Right ventricle myocardium superior (tissue), 1 donor: Measurements from ENCODE around the gene LHPP. TPM values are rescaled to one million over a fixed set of nuclear protein-coding genes. Genes with fewer than 3 reads are reported as not detected.
A peak's percentile ranks its signal among the peaks of the same experiment; 100 is the strongest.

ENCODE experiments used
- ATAC-seq: fragments of 200-7000 bp; cut with Tn5 transposase; one replicate; pipeline ENCODE4 v1.9.1; 2020; ENCODE audit warnings: mild to moderate bottlenecking; ENCODE audit not compliant: poor library complexity
- DNase-seq: peaks from one replicate; pipeline ENCODE4 v3.0.0-alpha.2; 2020
- intact Hi-C: fragments of 100-400 bp; cut with DNase I; formaldehyde crosslinking; loops from one replicate; pipeline ENCODE4 v1.11.2; 2022
- total RNA-seq: library from RNA; stranded (reverse); fragmentation: NEBNext Ultra II Directional; extraction: Animal tissue kit (Norgen Biotek cat#: 25700); gene quantifications from one replicate; pipeline ENCODE4 v1.2.1, GENCODE V29; 2021
- donor health status: DM: no; HTN: yes; CAD: no; lungs with severe emphysema.

Gene LHPP
- total RNA-seq, 1 donor from 2014 or later = 7.4 TPM

- no peak for ATAC-seq
- intact Hi-C loops = no loop called here
- no peak for DNase-seq
These were observed 29.5 kb downstream of the LHPP start for GRCh38 chr10:124491105-124491504.

DNA sequence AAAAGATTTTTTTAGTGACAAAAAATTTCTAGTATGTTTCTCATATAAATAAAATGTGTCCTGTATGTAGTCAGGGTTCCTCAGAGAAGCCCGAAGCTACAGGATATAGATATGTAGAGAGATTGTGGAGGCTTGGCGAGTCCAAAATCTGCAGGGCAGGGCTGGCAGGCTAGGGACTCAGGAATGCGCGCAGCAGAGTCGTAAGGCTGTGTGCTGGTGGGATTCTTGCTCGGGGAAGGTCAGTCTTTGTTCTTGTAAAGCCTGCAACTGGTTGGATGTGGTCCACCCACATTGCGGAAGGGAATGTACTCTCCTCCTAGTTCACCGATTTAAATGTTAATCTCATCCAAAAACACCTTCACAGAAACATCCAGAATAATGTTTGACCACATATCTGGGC lies 30.6 kb downstream of the LHPP start:
- ATAC-seq (no peak), DNase-seq (no peak)
- intact Hi-C loops = no loop called here

DNA sequence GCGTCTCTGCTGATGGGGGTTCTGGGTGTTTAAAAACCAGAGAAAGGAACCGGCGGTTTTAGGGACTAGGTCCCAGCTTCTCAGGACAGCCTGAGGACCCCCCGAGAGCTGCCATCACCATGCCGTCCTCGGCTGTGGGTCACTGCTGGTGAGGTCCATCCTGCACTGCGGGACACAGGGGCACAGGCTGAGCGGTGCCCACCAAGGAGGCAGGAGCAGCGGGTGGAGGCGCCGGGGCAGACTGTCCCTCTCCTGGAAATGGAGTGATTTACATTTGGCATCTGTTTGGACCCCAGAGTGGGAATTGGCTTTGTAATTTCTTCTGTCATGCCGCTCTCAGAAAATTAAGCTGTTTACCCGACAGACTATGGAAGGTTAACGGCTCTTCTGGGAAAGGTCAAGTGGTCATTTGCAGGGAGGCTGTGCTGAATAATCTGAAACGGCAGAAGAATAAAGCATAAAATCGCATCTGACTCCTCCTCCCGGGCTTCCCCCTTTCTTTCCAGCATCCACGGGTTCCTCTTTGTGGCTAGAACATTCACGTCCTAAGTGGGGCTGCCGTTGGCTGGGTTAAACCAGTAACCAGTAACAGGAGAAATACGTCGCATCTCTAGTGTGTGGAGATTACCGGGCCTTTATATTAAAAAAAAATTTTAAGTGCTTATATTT lies 31.7 kb downstream of the LHPP start:
- DNase-seq (no peak), ATAC-seq (no peak)
- intact Hi-C loops = no loop called here

DNA sequence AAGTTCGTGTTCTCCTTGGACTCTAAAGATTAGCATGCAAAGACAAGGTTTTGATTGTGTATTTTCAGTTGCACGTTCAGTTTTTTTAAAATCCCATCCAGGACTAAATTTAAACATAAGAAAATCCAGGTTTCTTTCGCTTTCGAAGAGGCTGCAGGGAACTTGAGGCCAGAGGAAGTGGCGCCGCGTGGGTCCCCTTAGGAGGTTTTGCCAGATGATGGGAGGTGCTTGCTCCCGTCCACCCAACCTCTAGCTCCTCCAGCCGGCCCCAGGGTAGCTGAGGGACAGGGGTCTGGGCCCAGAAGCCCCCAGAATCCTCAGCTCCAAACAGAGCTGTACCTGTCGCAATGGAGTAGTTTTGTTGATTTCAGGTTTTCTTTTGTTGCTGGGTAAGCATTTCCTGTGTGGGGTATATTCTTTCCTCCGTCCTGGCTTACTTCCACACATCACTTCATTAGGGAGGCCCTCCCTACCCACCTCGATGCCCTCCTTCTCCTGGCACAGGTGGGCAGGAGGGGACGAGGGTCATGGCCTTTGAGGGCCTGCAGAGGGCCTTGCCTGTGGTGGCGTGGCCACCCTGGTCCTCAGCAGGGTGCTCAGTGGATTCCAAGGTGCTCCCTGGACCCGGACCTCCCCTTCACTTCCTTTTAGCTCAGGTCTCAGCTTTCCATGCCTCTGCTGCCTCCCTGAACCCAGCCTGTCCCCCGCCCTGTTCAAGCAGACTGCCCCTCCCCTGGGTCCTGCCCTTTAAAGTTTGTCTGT lies 32.6 kb downstream of the LHPP start:
- intact Hi-C loops = no loop called here
- DNase-seq (no peak), ATAC-seq (no peak)

- no peak for DNase-seq
- intact Hi-C loops = no loop called here
- no peak for ATAC-seq
These were observed 33.5 kb downstream of the LHPP start for GRCh38 chr10:124495162-124495561.

DNA sequence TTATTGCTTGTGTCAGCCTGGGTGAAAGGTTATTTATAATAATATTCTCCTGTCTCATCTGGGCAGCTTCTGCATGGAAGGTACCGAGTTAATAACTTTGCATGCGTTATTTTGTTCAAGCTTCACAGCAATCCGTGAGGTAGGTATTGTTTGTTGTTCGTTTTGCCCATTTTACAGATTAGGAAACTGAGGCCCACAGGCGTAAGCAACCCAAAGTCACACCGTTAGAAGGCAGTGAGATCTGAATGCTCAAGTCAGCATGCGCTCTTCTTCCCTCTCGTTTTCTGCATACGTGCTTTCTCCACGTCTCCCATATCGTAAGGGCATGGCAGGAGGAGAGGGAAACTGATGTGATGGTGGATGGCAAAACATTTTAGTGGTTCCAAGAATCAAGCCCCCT lies 34.1 kb downstream of the LHPP start:
- DNase-seq (no peak), ATAC-seq (no peak)
- intact Hi-C loops = no loop called here

- ATAC-seq = no peak
- no peak for DNase-seq
- intact Hi-C loops = no loop called here
These were observed 34.5 kb downstream of the LHPP start for GRCh38 chr10:124496150-124496549.

GRCh38 chr10:124496620-124497019 lies 35.0 kb downstream of the LHPP start:
- no peak for ATAC-seq
- intact Hi-C loops = no loop called here
- no peak for DNase-seq

- DNase-seq = peak; percentile 74
- ATAC-seq = peak; percentile 97
- intact Hi-C loops = no loop called here
These were observed 35.7 kb downstream of the LHPP start for GRCh38 chr10:124497196-124497881.

- ATAC-seq = no peak
- intact Hi-C loops = no loop called here
- no peak for DNase-seq
These were observed 36.4 kb downstream of the LHPP start for GRCh38 chr10:124498056-124498455.

DNA sequence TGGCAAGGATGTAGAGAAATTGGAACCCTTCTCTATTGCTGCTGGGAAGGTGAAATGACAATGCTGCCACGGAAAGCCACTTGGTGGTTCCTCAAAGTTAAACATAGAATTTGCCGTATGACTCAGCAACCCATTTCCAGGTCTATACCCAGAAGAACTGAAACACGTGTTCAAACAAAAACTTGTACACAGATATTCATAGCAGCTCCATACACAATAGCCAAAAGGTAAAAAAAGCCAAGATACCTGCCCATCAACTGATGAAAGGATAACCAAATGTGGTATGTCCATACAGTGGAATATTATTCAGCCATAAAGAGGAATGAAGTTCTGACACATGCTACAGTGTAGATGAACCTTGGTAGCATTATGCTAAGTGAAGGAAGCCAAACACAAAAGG lies 39.1 kb downstream of the LHPP start:
- ATAC-seq = no peak
- DNase-seq = no peak
- intact Hi-C loops = no loop called here

DNA sequence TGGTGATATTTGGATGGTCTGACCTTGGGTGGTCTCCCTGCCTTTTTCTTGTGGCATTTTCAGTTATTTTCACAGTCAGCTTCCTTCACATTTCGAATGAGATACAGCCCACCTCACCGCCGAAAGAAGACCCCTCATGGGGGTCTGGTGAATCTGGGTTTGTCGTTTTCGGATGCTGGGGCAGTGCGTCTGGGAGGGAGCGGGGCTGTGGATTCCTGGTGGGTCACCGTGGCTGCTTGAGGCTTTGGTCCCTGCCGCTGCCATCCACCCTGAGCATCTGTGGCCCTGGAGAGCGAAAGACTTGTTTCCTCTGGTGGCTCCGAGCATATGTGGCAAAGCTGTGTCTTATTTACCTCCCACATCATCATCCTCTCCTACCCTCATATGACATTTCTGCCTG lies 43.1 kb downstream of the LHPP start:
- intact Hi-C loops = no loop called here
- no peak for DNase-seq
- no peak for ATAC-seq

DNA sequence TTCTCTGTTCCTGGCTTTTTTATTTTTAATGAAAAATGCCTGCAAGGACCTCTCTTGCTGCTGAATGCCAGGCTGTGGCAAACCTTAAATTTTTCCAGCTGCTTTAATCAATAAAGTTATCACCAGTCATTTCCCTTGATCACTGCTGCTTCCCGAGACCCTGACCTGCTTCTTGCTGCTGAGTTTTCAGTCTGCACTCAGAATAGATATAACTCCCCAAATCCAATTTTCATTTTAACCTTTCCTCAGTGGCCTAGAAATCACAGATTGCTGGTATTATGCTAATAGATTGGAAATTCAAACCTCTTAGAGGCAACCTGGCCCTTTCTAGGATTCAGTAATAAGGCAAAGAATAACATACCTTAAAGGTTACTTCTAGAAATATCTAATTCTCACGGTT lies 43.7 kb downstream of the LHPP start:
- DNase-seq = no peak
- ATAC-seq = no peak
- intact Hi-C loops = no loop called here

GRCh38 chr10:124508070-124508667 lies 46.5 kb downstream of the LHPP start:
- intact Hi-C loops = no loop called here
- DNase-seq (no peak), ATAC-seq (no peak)

DNA sequence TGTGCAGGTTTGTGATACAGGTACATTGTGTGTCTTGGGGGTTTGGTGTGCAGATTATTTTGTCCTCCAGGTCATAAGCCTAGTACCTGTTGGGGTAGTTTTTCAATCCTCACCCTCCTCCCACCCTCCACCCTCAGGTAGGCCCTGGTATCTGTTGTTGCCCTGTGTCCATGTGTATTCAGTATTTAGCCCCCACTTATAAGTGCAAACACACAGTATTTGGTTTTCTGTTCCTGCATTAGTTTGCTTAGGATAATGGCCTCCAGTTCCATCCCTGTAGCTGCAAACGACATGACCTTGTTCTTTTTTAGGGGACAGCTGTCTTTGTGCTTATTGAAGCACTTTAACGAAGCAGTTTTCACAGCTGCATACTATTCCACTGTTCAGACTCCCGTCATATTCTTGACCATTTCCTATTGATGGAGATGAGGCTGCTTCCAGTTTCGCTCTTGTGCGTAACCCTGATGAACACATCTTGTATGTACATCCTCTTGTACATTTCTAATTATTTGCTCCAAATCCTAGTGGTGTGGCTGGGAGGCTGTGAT lies 47.4 kb downstream of the LHPP start:
- no peak for ATAC-seq
- intact Hi-C loops = no loop called here
- DNase-seq = no peak

GRCh38 chr10:124509880-124510632 lies 48.4 kb downstream of the LHPP start:
- DNase-seq (no peak), ATAC-seq (no peak)
- intact Hi-C loops = no loop called here

GRCh38 chr10:124510759-124511158 lies 49.1 kb downstream of the LHPP start:
- ATAC-seq (no peak), DNase-seq (no peak)
- intact Hi-C loops = no loop called here

DNA sequence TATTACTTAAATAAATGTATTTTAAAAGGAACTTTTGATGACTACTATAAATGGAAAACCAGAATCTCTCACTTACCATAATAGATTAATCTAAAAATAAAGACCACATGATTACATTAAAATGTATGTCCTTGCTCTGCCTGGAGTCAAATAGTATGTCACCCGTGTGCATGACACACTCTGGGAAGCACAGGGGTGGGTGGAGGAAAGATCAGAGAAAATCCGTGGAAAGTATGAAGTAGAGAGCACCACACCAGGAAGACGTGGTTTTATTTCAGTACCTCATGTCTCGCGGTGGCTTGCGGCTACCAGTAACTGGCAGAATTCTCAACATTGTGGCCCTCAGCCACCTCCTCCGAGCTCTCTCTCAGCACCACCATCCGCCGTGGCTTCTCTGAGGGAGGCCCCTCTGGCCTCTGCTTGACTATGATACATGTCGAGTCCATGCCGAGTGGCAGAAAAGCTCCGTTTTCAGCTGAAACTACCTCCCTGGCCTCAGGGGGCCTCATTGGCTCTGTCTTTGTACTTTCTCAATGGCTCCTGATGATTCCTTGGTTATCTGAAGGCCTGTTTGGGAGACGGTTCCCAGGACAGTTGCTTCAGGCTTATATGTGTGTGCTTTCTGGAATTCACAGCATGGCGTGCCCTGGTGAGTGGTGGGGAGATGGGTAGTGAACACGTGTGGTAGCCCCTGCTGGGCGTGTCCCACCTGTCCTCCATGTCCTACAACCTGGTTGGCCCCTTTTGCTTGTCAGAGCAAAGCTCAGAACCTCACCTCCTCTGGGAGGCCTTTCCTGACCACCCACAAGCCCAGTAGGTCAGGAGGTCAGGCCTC lies 49.8 kb downstream of the LHPP start:
- intact Hi-C loops = no loop called here

More for the DNA sequence above, 49.8 kb downstream of the LHPP start:
- ATAC-seq (no peak), DNase-seq (no peak)
